Measurements from ENCODE around the gene TRAPPC14.

TRAPPC14 gene

GRCh38 chr7:100130608-100131453 lies 27.7 kb downstream of the TRAPPC14 start (continued):
- TF ChIP-seq HIC1 (tag by site-specific recombination; IDR thresholded peaks at IDR 0.05) (no peak), ZNF707 (tag by site-specific recombination; IDR thresholded peaks at IDR 0.05) (no peak), BCL6B (tag by site-specific recombination; IDR thresholded peaks at IDR 0.05) (no peak), KLF7 (tag by site-specific recombination; IDR thresholded peaks at IDR 0.05; ENCODE audit: borderline replicate concordance) (no peak), BCL11A (tag by site-specific recombination; IDR thresholded peaks at IDR 0.05; ENCODE audit: low read depth) (no peak), GFI1B (tag by site-specific recombination; IDR thresholded peaks at IDR 0.05) (no peak), ZBTB48 (tag by site-specific recombination; IDR thresholded peaks at IDR 0.05) (no peak), ZNF148 (tag by site-specific recombination; IDR thresholded peaks at IDR 0.05; ENCODE audit: borderline replicate concordance) (no peak), ZNF747 (tag by site-specific recombination; IDR thresholded peaks at IDR 0.05) (no peak), ZNF416 (tag by site-specific recombination; IDR thresholded peaks at IDR 0.05) (no peak), ZNF426 (tag by site-specific recombination; IDR thresholded peaks at IDR 0.05) (no peak), ZNF549 (tag by site-specific recombination; IDR thresholded peaks at IDR 0.05) (no peak), ZNF658 (tag by site-specific recombination; IDR thresholded peaks at IDR 0.05) (no peak), ZSCAN5A (tag by site-specific recombination; IDR thresholded peaks at IDR 0.05) (no peak), GLI4 (tag by site-specific recombination; IDR thresholded peaks at IDR 0.05) (no peak), ZNF513 (tag by site-specific recombination; IDR thresholded peaks at IDR 0.05) (no peak), ZNF776 (tag by site-specific recombination; IDR thresholded peaks at IDR 0.05; ENCODE audit: borderline replicate concordance) (no peak), ZNF837 (tag by site-specific recombination; IDR thresholded peaks at IDR 0.05) (no peak), FEZF1 (tag by site-specific recombination; IDR thresholded peaks at IDR 0.05) (no peak), ZNF626 (tag by site-specific recombination; IDR thresholded peaks at IDR 0.05) (no peak), ZNF311 (tag by site-specific recombination; IDR thresholded peaks at IDR 0.05; ENCODE audit: borderline replicate concordance) (no peak), ZNF518A (tag by site-specific recombination; conservative IDR thresholded peaks at IDR 0.05; ENCODE audit: low read depth) (no peak), ZNF639 (tag by site-specific recombination; IDR thresholded peaks at IDR 0.05) (peak; percentile 27; the same call in 1 of the 2 replicates)

Data from HEK293 (cell line).